ENCODE results near the gene GRIN2D. TPM values are rescaled to one million over a fixed set of nuclear protein-coding genes. Genes with fewer than 3 reads are reported as not detected.
"Not testable (repeated sequence)": the region's sequence is repeated elsewhere in the genome, so short reads cannot be mapped to it uniquely, and the experiment has no call there.

The GRIN2D gene
- total RNA-seq, 1 donor from 2014 or later = 0.34 TPM

- DNase-seq (ENCODE audit: low spot score, unreplicated experiment) = peak; percentile 78
- peak; percentile 84 for TF ChIP-seq CTCF (IDR thresholded peaks at IDR 0.05; ENCODE audit: unreplicated experiment)
- H3K4me1 Mint-ChIP-seq (ENCODE audit: low read depth) = peaks cover 10% of the 10 kb centered on the region
- H3K27ac Mint-ChIP-seq = peak within 1 kb of the TSS; percentile 97
- no peaks in the 10 kb centered on the region for H3K9me3 Mint-ChIP-seq (ENCODE audit: low read depth)
- H3K4me3 Mint-ChIP-seq (ENCODE audit: low read depth) = peak within 1 kb of the TSS; percentile 91
- peaks cover 8% of the 10 kb centered on the region for H3K36me3 Mint-ChIP-seq (ENCODE audit: insufficient read depth)
- peaks cover 35% of the 10 kb centered on the region for H3K27me3 Mint-ChIP-seq
Observed at GRCh38 chr19:48391100-48392005, 2.1 kb upstream of the GRIN2D start, which contains the start of gene KDELR1. Gene KDELR1, minus strand, starts transcription at chr19:48391551. Its CDS starts 193 bp downstream, at chr19:48391358.

GRCh38 chr19:48392006-48392344, 1.5 kb upstream of the GRIN2D start:
- not testable (repeated sequence) for H3K36me3 Mint-ChIP-seq (ENCODE audit: insufficient read depth); H3K4me1 Mint-ChIP-seq (ENCODE audit: low read depth); H3K4me3 Mint-ChIP-seq (ENCODE audit: low read depth); DNase-seq (ENCODE audit: low spot score, unreplicated experiment); H3K27ac Mint-ChIP-seq; H3K9me3 Mint-ChIP-seq (ENCODE audit: low read depth)
- H3K27me3 Mint-ChIP-seq = peaks cover 40% of the 10 kb centered on the region

GRCh38 chr19:48392860-48393558, 459 bp upstream of the GRIN2D start:
- peaks cover 50% of the 10 kb centered on the region for H3K27me3 Mint-ChIP-seq
- peaks cover 4% of the 10 kb centered on the region for H3K36me3 Mint-ChIP-seq (ENCODE audit: insufficient read depth)
- DNase-seq (ENCODE audit: low spot score, unreplicated experiment) = no peak
- TF ChIP-seq CTCF (IDR thresholded peaks at IDR 0.05; ENCODE audit: unreplicated experiment) = no peak
- no peak overlapping the region for H3K27ac Mint-ChIP-seq
- H3K4me3 Mint-ChIP-seq (ENCODE audit: low read depth) = peak overlapping the region; percentile 46
- no peaks in the 10 kb centered on the region for H3K9me3 Mint-ChIP-seq (ENCODE audit: low read depth)
- peaks cover 12% of the 10 kb centered on the region for H3K4me1 Mint-ChIP-seq (ENCODE audit: low read depth)

GRCh38 chr19:48394331-48395169, 1.1 kb downstream of the GRIN2D start:
- Mint-ChIP-seq H3K36me3 (ENCODE audit: insufficient read depth) (no peaks in the 10 kb centered on the region), H3K9me3 (ENCODE audit: low read depth) (peaks cover 2% of the 10 kb centered on the region), H3K4me3 (ENCODE audit: low read depth) (no peak overlapping the region), H3K27ac (no peak overlapping the region), H3K4me1 (ENCODE audit: low read depth) (peaks cover 8% of the 10 kb centered on the region), H3K27me3 (peaks cover 59% of the 10 kb centered on the region)
- no peak for DNase-seq (ENCODE audit: low spot score, unreplicated experiment)
- no peak for TF ChIP-seq CTCF (IDR thresholded peaks at IDR 0.05; ENCODE audit: unreplicated experiment)

GRCh38 chr19:48395170-48395455, 1.6 kb downstream of the GRIN2D start:
- Mint-ChIP-seq H3K4me3 (ENCODE audit: low read depth) (no peak overlapping the region), H3K36me3 (ENCODE audit: insufficient read depth) (no peaks in the 10 kb centered on the region), H3K9me3 (ENCODE audit: low read depth) (peaks cover 2% of the 10 kb centered on the region), H3K4me1 (ENCODE audit: low read depth) (peaks cover 8% of the 10 kb centered on the region), H3K27ac (no peak overlapping the region), H3K27me3 (peaks cover 60% of the 10 kb centered on the region)
- no peak for TF ChIP-seq CTCF (IDR thresholded peaks at IDR 0.05; ENCODE audit: unreplicated experiment)
- DNase-seq (ENCODE audit: low spot score, unreplicated experiment) = no peak

Measured in progenitor cell of endocrine pancreas (in vitro differentiated cells).